Measurements from ENCODE around the gene INIP. TPM values are rescaled to one million over a fixed set of nuclear protein-coding genes. Genes with fewer than 3 reads are reported as not detected.
"Not testable (repeated sequence)": the region's sequence is repeated elsewhere in the genome, so short reads cannot be mapped to it uniquely, and the experiment has no call there.

INIP gene
- total RNA-seq, 2 experiments from 2014 or later: 7.8 to 9.1 TPM

GRCh38 chr9:112725961-112726360 lies 8.0 kb upstream of the INIP start:
- Histone ChIP-seq H3K27me3 (ENCODE audit: control insufficient read depth in 1 of 2, insufficient read depth in 2 of 2, low read length in 2 of 2) (no peaks in the 10 kb centered on the region), H3K27ac (ENCODE audit: low read depth in 1 of 2, low read length in 2 of 2) (no peak overlapping the region), H3K4me1 (ENCODE audit: insufficient read depth, low read length) (no peaks in the 10 kb centered on the region), H3K9me3 (ENCODE audit: control insufficient read depth in 1 of 2, insufficient read depth in 1 of 2, low read length in 2 of 2) (no peaks in the 10 kb centered on the region), H3K36me3 (ENCODE audit: insufficient read depth, low read length) (no peaks in the 10 kb centered on the region), H3K4me3 (ENCODE audit: low read length) (no peak overlapping the region)
- Mint-ChIP-seq H3K9me3 (no peaks in the 10 kb centered on the region), H3K27ac (no peak overlapping the region), H3K4me3 (no peak overlapping the region), H3K36me3 (ENCODE audit: low read depth) (no peaks in the 10 kb centered on the region), H3K27me3 (no peaks in the 10 kb centered on the region), H3K4me1 (ENCODE audit: low read depth) (no peaks in the 10 kb centered on the region)
- no peak for TF ChIP-seq CTCF (IDR thresholded peaks at IDR 0.05)
- intact Hi-C loops (cut with DNase I, micrococcal nuclease): loop anchor here in 1 of 2 experiments (10.0 kb wide), 1 partner anchor 329 kb away; the partner anchor contains the start of gene ZFP37
- ChIA-PET POLR2A (no interaction called here), CTCF (no interaction called here)
- ATAC-seq (ENCODE audit: poor library complexity): no peak
- no peak for DNase-seq

GRCh38 chr9:112722749-112723148 lies 4.8 kb upstream of the INIP start:
- ATAC-seq (ENCODE audit: poor library complexity); POLR2A ChIA-PET; H3K4me1 Mint-ChIP-seq (ENCODE audit: low read depth); DNase-seq; H3K27ac ChIP-seq (ENCODE audit: low read depth in 1 of 2, low read length in 2 of 2); H3K36me3 ChIP-seq (ENCODE audit: insufficient read depth, low read length); H3K4me3 ChIP-seq (ENCODE audit: low read length); H3K27me3 ChIP-seq (ENCODE audit: control insufficient read depth in 1 of 2, insufficient read depth in 2 of 2, low read length in 2 of 2); H3K9me3 ChIP-seq (ENCODE audit: control insufficient read depth in 1 of 2, insufficient read depth in 1 of 2, low read length in 2 of 2); H3K36me3 Mint-ChIP-seq (ENCODE audit: low read depth); H3K4me3 Mint-ChIP-seq; H3K4me1 ChIP-seq (ENCODE audit: insufficient read depth, low read length); H3K27ac Mint-ChIP-seq; H3K27me3 Mint-ChIP-seq; H3K9me3 Mint-ChIP-seq: not testable (repeated sequence)
- CTCF ChIA-PET: interaction anchor here (1.9 kb wide), 1 partner anchor 70 kb away, joined by 4 read pairs; no protein-coding TSS in a partner anchor
- intact Hi-C loops (cut with DNase I, micrococcal nuclease): loop anchor here in 1 of 2 experiments (10.0 kb wide), 1 partner anchor 332 kb away; the partner anchor contains the start of gene ZFP37

GRCh38 chr9:112720113-112720780 lies 2.3 kb upstream of the INIP start:
- H3K36me3 Mint-ChIP-seq (ENCODE audit: low read depth): peaks cover 10% of the 10 kb centered on the region
- no peak overlapping the region for H3K4me3 Mint-ChIP-seq
- intact Hi-C loops (cut with DNase I, micrococcal nuclease): loop anchor here in 1 of 2 experiments (2.0 to 10.0 kb wide), 2 partner anchors 27 to 335 kb away; partner anchors contain the start of gene ZFP37
- no peak overlapping the region for H3K27ac Mint-ChIP-seq
- no peaks in the 10 kb centered on the region for H3K9me3 ChIP-seq (ENCODE audit: control insufficient read depth in 1 of 2, insufficient read depth in 1 of 2, low read length in 2 of 2)
- DNase-seq: no peak
- no peak overlapping the region for H3K4me3 ChIP-seq (ENCODE audit: low read length)
- no peak overlapping the region for H3K27ac ChIP-seq (ENCODE audit: low read depth in 1 of 2, low read length in 2 of 2)
- H3K27me3 ChIP-seq (ENCODE audit: control insufficient read depth in 1 of 2, insufficient read depth in 2 of 2, low read length in 2 of 2): no peaks in the 10 kb centered on the region
- H3K4me1 ChIP-seq (ENCODE audit: insufficient read depth, low read length): peaks cover 15% of the 10 kb centered on the region
- no peak for ATAC-seq (ENCODE audit: poor library complexity)
- ChIA-PET POLR2A (interaction anchor here (3.8 kb wide), 1 partner anchor 30 kb away, joined by 37 read pairs; the partner anchor contains the start of gene SNX30), CTCF (interaction anchor here (0.7 to 1.0 kb wide), 2 partner anchors 14 to 31 kb away, joined by 3 read pairs; partner anchors contain the start of gene SNX30)
- TF ChIP-seq CTCF (IDR thresholded peaks at IDR 0.05): no peak
- H3K4me1 Mint-ChIP-seq (ENCODE audit: low read depth): peaks cover 20% of the 10 kb centered on the region
- no peaks in the 10 kb centered on the region for H3K36me3 ChIP-seq (ENCODE audit: insufficient read depth, low read length)
- H3K9me3 Mint-ChIP-seq: no peaks in the 10 kb centered on the region
- no peaks in the 10 kb centered on the region for H3K27me3 Mint-ChIP-seq

Measured in CD4-positive, alpha-beta T cell (primary cell).